Posterior vena cava (tissue), 2 donors: ENCODE results near the gene KIF4B. TPM values are rescaled to one million over a fixed set of nuclear protein-coding genes. Genes with fewer than 3 reads are reported as not detected.
"Not testable (repeated sequence)": the region's sequence is repeated elsewhere in the genome, so short reads cannot be mapped to it uniquely, and the experiment has no call there.

Experiments used
- DNase-seq: peaks from one replicate; pipeline ENCODE4 v3.0.0-alpha.2; 2020; ENCODE audit warnings: low spot score
- intact Hi-C, 2 donors: fragments of 100-400 bp; cut with DNase I; formaldehyde crosslinking; loops; one replicate each; pipeline versions ENCODE4 v1.14.1 to v1.14.2; 2022 to 2023
- total RNA-seq, 2 donors: library from RNA; stranded (reverse); fragmentation: NEBNext Ultra II Directional; extraction: Animal tissue kit (Norgen Biotek cat#: 25700); gene quantifications; one replicate each; pipeline ENCODE4 v1.2.1, GENCODE V29; 2021
- donor health status: DM: yes; HTN: yes; CAD: no.
- donor health status: DM: yes; HTN: yes; CAD: no.

The KIF4B gene
- total RNA-seq, 2 donors from 2014 or later = 0.14 TPM; not detected in 1

DNA sequence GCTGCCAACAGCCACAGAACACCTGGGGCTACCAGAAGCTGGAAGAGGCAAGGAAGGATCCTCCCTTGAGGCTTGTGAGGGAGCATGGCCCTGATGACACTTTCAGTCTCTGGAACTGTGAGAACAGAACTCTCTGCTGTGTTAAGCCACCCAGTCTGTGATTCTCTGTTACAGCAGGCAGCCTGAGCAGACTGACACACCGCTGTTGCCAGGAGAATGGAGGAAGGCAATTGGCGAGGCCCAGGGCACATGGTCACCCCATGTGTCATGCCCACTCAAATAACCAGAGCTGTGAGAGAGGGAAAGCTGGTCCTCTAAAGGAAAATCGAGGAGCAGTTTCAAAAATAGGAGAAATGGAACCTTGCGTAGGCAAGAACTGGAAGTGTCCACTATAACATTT, 12.0 kb upstream of the KIF4B start:
- no peak for DNase-seq
- intact Hi-C loops = no loop called here

DNA sequence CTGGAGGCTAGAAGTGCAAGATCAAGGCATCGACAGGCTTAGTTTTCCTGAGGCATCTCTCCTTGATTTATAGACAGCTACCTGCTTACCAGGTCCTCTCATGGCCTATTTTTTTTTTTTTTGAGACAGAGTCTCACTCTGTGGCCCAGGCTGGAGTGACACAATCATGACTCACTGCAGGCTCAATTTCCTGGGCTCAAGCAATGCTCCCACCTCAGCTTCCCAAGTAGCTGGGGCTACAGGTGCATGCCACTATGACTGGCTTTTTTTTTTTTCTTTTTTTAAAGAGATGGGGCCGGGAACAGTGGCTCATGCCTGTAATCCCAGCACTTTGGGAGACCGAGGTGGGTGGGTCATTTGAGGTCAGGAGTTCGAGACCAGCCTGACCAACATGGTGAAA, 10.8 kb upstream of the KIF4B start:
- intact Hi-C loops, DNase-seq: not testable (repeated sequence)

DNA sequence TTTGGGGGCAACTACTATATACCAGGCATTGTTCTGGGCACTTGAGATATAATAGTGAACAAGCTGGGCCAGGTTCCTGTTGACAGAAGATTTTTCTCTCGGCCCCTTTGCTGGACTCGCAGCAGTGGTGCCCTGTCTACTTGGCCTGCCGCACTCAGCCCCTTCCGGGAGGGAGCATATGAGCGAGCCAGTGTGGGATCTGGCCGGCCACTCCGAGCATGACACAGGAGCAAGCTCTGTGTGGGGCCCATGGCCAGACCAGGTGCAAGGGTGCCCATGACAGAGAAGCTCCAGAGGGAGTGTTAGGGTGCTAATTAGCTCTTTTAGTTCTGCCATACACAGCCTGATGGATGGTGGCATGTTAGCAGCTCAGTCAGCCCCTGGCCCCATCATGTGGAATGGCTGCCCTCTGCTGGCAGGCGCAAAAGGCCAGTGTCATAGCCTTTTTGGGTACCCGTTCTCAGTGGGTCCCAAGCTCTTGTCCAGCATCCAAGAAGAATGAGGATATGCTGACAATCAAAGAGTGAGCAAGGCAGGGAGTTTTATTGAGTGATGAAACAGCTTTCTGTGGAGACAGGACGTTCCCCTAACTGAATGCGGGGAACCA, 9.3 kb upstream of the KIF4B start:
- intact Hi-C loops = no loop called here
- DNase-seq = no peak

DNA sequence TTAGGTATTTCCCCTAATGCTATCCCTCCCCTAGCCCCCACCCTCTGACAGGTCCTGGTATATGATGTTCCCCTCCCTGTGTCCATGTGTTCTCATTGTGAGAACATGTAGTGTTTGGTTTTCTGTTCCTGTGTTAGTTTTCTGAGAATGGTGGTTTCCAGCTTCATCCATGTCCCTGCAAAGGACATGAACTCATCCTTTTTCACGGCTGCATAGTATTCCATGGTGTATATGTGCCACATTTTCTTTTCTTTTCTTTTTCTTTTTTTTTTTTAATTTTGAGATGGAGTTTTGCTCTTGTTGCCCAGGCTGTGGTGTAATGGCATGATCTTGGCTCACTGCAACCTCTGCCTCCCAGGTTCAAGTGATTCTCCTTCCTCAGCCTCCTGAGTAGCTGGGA, 7.3 kb upstream of the KIF4B start:
- DNase-seq, intact Hi-C loops: not testable (repeated sequence)

DNA sequence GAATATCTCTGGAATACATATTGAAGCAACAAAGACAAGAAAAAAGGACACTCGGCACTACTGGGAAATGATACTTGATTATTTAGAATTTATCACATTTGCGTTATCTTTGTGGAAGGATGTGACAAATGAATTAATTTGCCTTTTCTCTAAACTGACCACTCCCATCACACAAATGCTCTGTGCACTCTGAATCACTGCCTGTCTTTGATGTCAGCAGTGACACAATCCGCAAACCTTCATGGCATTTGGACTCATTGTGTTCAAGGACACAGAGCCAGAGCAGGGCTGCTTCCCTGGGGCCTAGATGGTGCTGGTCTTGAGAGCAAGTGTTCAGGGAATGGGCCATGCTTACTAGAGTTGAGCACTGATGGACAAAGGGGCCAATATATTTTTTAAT, 4.9 kb upstream of the KIF4B start:
- no peak for DNase-seq
- intact Hi-C loops = no loop called here

DNA sequence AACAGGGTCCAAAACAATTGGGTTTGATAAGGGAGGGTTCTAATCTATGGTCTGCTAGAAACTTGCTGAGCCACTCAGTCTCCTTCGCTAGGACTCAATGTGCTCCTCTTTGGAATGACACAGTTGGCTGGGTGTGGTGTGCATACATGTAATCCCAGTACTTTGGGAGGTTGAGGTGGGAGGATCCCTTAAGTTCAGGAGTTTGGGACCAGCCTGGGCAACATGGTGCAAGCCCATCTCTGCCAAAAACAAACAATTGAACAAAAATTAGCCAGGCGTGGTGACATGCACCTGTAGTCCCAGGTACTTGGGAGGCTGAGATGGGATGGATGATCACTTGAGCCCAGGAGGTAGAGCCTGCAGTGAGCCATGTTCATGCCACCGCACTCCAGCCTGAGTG, 2.7 kb upstream of the KIF4B start:
- no peak for DNase-seq
- intact Hi-C loops = no loop called here

DNA sequence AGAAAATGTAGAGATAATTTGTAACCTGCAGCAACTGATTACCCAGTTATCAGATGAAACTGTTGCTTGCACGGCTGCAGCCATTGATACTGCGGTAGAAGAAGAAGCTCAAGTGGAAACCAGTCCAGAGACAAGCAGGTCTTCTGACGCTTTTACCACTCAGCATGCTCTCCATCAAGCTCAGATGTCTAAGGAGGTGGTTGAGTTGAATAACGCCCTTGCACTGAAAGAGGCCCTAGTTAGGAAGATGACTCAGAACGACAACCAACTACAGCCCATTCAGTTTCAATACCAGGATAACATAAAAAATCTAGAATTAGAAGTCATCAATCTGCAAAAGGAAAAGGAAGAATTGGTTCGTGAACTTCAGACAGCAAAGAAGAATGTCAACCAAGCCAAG, 1.7 kb downstream of the KIF4B start:
- DNase-seq = no peak
- intact Hi-C loops = no loop called here

DNA sequence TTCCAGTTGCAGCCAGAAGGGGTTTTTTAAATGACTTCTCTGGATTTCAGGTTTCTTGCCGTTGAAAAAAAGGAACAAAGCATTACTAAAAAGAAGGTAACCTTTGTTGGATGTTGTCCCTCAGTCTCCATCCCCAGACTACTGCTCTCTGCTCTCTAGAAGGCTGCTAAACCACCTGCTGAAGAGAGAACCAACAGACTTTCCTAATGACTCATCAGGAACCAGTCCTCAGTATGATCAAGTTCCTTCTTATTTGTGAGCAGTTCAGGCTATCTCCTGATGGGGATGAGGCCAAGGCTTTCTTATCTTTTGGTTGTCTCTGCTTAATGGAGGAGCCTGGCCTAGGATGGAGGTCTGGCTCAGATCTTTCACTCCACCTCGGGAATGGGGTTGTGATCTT, 4.1 kb downstream of the KIF4B start:
- DNase-seq = no peak
- intact Hi-C loops = no loop called here

DNA sequence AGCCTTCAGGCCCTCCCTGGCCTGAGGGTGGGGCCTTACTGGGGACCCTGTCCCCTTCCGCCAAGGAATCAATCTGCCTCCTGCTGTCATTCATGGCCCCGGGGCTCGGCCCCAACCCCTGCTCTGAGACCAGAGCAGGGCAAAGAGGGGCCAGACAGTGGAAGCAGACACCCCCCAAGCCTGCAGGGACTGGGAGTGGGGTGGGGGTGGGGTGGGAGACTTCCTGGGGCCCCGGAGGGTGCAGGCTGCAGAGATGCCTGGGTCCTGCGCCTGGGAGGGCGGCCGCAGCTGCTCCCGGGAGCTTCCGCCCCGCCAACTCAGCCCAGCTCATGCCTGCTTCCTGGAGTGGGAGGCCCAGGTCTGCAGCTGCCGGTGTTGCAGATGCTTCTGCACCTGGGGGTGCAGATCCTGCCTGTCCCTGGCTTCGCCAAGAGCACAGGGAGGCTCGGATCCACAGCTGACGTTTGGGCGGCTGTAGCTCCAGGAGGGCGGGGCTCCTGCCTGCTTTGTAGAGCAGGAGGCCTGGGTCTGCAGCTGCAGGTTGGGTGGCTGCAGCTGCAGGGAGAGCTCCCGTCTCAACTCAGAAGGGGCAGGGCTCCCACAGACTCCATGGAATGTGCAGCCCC, 6.2 kb downstream of the KIF4B start:
- no peak for DNase-seq
- intact Hi-C loops = no loop called here

DNA sequence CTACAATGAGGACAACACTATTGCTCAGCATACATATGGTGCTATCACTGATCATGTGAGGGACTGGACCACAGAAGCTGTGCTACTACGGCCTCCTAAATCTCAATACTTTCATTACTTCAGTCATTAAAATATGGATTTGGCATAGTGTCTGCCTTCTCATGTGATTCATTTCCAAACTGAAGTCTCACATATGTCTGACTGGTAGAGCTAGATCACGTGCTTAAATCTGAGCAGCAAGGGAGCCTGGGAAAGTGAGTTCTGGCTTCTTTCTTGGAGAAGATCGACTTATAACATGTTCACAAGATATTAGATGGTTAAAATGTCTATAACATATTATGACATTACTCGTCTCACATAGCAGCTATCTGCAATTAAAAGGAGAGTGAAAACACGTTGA, 8.3 kb downstream of the KIF4B start:
- DNase-seq = no peak
- intact Hi-C loops = no loop called here

DNA sequence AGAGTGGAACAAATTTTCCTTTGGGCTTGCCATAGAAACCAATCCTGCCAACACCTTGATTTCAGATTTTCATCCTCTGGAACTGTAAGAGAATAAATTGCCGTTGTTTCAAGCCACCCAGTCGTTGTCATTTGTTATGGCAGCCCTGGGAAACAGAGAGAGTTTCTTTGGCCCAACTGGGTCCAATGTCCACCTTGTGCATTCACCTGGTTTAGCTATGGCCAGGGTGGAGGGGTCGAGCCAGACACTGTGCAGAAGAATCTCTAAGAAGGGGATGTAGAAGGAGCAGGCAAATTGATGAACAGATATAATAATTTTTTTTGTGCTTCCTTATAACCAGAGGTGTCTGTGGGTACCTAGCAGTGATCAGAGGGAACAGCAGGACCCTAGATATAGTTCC, 9.8 kb downstream of the KIF4B start:
- intact Hi-C loops = no loop called here
- DNase-seq = no peak

DNA sequence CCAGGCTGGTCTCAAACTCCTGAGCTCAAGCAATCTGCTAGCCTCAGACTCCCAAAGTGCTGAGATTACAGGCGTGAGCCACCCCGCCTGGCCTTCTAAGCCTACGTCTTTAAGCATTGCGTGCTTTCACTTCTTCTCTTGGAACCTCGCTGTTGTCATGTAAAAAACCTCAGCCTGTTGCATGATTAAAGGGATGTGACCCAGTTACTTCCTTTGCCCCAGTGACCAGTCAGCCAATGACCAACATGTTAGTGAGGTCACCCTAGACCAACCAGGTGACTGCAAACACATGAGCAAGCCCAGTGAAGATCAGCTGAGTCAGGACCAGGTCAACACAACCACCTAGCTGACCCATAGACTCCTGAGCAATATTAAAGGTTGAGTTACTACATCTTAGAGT, 10.5 kb downstream of the KIF4B start:
- no peak for DNase-seq
- intact Hi-C loops = no loop called here

DNA sequence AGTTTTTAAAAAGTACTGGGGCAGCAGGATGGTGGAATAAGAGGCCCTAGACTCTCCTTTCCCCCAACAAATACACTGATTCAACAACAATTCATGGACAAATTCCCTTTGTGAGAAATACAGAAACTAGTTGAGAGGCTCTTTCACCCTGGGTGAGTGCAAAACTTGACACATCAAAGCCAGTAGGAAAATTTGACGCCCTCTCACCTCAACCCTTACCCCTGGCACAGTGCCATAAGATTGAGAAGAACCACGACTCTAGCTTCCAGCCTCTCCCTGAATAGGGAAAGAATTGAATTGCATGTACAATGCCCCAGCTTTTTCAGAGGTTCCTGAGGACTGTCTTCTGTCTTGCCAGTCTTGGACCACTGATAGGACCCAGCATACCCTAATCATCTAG, 12.3 kb downstream of the KIF4B start:
- no peak for DNase-seq
- intact Hi-C loops = no loop called here

DNA sequence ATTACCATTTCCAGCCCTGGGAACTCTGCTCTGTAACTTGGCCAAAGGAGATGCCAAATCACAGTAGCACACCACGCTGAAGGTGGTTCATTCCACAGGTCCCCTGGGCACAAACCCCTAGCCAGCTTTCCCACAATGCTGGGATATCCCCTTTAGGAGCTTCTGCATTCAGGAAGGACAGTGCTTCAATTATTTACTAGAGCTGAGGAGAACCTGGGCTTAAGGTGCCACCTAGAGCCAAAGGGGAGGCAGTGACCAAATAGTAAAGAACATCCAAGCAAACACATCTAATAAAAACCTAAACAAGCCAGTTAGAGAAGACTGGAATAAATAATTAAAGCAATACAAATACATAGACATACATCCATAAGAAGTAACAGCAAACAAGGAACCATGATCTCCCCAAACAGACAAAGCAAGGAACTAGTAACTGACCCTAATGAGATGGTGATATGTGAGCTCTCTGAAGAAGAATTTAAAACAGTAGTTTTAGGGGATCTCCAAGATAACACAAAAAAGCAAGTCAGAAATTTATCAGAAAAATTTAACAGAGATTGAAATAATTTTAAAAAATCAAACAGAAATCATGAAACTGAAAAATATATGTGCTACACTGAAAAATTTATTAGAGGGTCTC, 14.6 kb downstream of the KIF4B start:
- DNase-seq = no peak
- intact Hi-C loops = no loop called here

DNA sequence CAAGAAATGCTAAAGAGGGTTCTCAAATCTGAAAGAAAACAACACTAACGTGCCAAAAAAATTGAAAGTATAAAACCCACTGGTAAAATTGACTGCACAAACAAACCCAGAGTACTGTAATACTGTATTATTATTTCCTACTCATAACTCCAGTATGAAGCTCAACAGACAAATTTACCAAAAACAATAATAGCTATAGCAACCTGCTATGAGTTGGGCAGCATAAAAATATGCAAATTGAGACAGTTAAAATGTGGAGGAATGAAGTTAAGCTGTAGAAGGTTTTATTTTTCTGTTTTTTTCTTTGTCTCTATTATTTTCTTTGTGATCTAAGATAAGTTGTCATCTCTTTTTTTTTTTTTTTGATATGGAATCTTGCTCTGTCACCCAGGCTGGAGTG, 15.7 kb downstream of the KIF4B start:
- no peak for DNase-seq
- intact Hi-C loops = no loop called here

DNA sequence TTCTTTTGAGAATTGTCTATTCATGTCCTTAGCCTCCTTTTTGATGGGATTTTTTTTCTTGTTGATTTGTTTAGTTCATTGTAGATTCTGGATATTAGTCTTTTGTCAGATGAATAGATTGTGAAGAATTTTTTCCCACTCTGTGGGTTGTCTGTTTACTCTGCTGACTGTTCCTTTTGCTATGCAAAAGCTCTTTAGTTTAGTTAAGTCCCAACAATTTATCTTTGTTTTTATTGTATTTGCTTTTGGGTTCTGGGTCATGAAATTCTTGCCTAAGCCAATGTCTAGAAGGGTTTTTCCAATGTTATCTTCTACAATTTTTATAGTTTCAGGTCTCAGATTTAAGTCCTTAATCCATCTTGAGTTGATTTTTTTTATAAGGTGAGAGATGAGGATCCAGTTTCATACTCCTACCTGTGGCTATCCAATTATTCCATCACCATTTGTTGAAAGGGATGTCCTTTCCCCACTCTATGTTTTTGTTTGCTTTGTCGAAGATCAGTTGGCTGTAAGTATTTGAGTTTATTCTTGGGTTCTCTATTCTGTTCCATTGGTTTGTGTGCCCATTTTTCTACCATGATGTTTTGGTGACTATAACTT, 20.7 kb downstream of the KIF4B start:
- DNase-seq, intact Hi-C loops: not testable (repeated sequence)

DNA sequence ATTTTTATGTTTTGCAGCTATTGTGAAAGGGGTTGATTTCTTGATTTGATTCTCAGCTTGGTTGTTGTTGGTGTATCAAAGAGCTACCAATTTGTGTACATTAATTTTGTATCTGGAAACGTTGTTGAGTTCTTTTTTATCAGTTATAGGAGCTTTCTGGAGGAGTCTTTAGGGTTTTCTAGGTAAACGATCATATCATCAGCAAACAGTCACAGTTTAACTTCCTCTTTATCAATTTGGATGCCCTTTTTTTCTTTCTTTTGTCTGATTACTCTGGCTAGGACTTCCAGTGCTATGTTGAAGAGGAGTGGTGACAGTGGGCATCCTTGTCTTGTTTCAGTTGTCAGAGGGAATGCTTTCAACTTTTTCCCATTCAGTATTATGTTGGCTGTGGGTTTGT, 21.5 kb downstream of the KIF4B start:
- DNase-seq, intact Hi-C loops: not testable (repeated sequence)

DNA sequence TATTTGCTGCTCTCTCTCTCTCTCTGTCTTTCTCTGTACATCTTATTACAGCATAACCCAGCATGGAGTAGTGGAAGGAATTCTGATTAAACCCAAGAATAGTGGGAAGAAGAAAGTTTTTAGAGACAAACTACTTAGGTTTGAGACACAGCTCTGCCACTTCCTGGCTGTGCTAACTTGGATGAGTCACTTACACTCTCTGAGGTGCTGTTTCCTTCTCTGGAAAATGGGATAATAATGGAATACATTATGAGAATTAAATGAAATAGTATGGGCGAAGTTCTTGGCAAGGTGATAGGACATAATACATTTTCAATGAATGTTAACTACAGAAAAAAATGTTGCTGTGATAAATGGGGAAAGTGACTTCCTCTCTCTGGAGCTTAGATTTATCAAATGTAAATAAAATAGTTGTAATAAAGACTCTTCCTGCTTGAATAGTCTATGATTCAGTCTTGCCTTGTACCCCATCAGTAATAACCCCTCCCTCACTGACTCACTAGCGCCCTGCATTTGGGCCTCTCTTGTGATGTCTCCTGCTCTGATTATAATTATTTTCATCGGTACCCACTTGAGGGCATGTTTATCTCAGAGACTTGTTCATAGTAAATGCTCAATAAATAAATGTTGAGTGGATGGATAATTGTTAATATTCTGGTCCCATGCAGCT, 27.6 kb downstream of the KIF4B start:
- no peak for DNase-seq
- intact Hi-C loops = no loop called here

DNA sequence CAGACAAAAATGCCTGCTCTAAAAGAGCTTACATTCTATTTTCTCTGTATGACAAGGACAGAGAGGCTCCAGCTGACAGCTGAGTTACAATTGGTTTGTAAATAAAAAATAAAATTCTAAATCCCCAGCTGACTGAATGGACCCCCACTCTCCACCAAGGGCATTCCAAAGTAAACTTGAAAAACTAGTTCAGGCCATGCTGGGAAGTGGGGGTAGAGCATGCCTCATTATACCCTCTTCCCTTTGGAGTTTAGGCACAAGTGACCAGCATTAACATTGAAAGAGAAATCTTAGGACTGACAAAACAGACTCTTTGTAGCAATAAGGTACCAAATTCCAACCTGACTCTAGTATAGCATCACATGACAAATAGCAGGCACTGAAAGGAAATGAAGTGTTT, 31.0 kb downstream of the KIF4B start:
- intact Hi-C loops = no loop called here
- DNase-seq = no peak

DNA sequence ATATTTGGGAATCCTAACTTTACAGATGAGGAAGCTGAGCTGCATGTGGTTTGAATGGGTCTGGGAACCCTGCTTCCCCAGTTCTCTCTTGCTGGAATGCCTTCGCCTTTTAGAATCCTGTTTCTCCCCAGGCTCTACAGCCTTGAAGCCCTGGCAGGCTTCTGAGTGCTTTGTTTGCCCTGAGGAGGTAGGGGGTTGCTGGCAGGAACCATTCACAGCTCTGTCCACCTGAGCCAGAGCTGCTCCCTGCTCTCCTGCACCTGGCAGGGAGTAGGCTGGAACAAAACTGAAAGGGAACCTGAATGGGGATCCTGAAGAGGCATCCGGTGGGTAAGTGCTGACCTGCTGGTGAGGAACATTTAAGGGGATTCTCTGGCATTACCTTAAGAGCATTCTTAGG, 33.0 kb downstream of the KIF4B start:
- no peak for DNase-seq
- intact Hi-C loops = no loop called here
